ENCODE data around the gene PITX1.

The PITX1 gene

GRCh38 chr5:135062216-135063055, 28.4 kb upstream of the PITX1 start:
- no peak for TF ChIP-seq CTCF (IDR thresholded peaks at IDR 0.05; ENCODE audit: low read depth, low read length, missing control alignments)
- H3K4me3 ChIP-seq (ENCODE audit: low read depth, low read length), result no peak overlapping the region
- DNase-seq (ENCODE audit: low read depth), result no peak
- in situ Hi-C loops (cut with HindIII; ENCODE audit: low sequenced_read_pairs), result no loop called here

GRCh38 chr5:135061001-135061400, 27.0 kb upstream of the PITX1 start:
- DNase-seq (ENCODE audit: low read depth), result no peak
- in situ Hi-C loops (cut with HindIII; ENCODE audit: low sequenced_read_pairs), result no loop called here
- H3K4me3 ChIP-seq (ENCODE audit: low read depth, low read length), result no peak overlapping the region
- no peak for TF ChIP-seq CTCF (IDR thresholded peaks at IDR 0.05; ENCODE audit: low read depth, low read length, missing control alignments)

- TF ChIP-seq CTCF (IDR thresholded peaks at IDR 0.05; ENCODE audit: low read depth, low read length, missing control alignments), result no peak
- no peak for DNase-seq (ENCODE audit: low read depth)
- H3K4me3 ChIP-seq (ENCODE audit: low read depth, low read length), result no peak overlapping the region
- in situ Hi-C loops (cut with HindIII; ENCODE audit: low sequenced_read_pairs), result no loop called here
Observed at GRCh38 chr5:135060021-135060420, 26.0 kb upstream of the PITX1 start.

GRCh38 chr5:135059000-135059923, 25.2 kb upstream of the PITX1 start:
- in situ Hi-C loops (cut with HindIII; ENCODE audit: low sequenced_read_pairs), result no loop called here
- no peak for TF ChIP-seq CTCF (IDR thresholded peaks at IDR 0.05; ENCODE audit: low read depth, low read length, missing control alignments)
- DNase-seq (ENCODE audit: low read depth), result no peak
- H3K4me3 ChIP-seq (ENCODE audit: low read depth, low read length), result no peak overlapping the region

GRCh38 chr5:135058331-135058732, 24.3 kb upstream of the PITX1 start:
- in situ Hi-C loops (cut with HindIII; ENCODE audit: low sequenced_read_pairs), result no loop called here
- H3K4me3 ChIP-seq (ENCODE audit: low read depth, low read length), result no peak overlapping the region
- no peak for DNase-seq (ENCODE audit: low read depth)
- no peak for TF ChIP-seq CTCF (IDR thresholded peaks at IDR 0.05; ENCODE audit: low read depth, low read length, missing control alignments)

- no peak overlapping the region for H3K4me3 ChIP-seq (ENCODE audit: low read depth, low read length)
- no peak for TF ChIP-seq CTCF (IDR thresholded peaks at IDR 0.05; ENCODE audit: low read depth, low read length, missing control alignments)
- in situ Hi-C loops (cut with HindIII; ENCODE audit: low sequenced_read_pairs), result no loop called here
- no peak for DNase-seq (ENCODE audit: low read depth)
Observed at GRCh38 chr5:135057233-135057632, 23.2 kb upstream of the PITX1 start.
